HG02938 (cell line): ENCODE data around the gene AOAH.
"Not testable (repeated sequence)": the region's sequence is repeated elsewhere in the genome, so short reads cannot be mapped to it uniquely, and the experiment has no call there.

Experiments
- ATAC-seq: cut with Tn5 transposase; IDR thresholded peaks from one replicate; pipeline ENCODE4 v1.9.1; 2021; ENCODE audit warnings: mild to moderate bottlenecking, moderate library complexity; ENCODE audit not compliant: unreplicated experiment

AOAH gene

DNA sequence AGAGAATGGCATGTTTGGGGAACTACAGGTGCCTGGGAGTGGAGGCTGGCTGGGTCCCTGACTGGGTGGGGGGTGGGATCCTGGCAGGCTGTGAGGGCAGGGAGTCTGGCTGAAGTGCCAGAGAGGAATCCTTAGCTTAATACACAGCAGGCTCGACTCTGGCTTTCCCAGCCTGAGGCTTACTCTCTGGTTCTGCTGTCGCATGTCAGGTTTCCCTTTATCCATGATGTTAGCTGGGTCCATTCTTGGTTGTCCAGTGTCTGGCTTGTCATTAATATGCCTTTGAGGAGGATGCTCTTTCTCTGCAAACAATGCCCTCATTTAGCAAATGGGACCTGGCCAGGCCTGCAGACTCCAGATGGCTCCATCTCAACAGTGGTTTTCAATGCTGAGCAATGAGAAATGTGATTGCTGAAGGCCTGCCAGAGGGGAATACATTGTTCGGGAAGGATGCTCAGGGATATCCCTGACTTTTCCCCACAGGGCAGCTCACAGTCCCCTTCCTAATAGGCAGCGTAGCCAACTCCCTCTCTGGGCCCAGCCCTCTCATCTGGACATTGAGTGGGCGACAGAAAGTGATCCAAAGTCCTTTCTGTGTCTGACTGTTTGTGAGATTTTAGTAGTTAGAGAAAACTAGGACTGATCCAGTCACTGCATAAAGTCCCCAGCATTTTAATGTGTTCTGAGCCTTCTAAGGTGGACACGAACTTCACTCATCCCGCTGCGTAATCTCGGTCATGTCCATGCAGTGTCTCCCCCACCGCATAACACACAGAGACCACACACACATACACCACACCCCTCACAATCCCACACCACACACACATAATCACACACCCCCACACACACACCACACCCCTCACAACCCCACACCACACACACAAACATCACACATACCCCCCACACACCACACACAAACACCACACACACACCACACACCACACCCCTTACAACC is 209.7 kb downstream of the AOAH start:
- ATAC-seq = no peak

DNA sequence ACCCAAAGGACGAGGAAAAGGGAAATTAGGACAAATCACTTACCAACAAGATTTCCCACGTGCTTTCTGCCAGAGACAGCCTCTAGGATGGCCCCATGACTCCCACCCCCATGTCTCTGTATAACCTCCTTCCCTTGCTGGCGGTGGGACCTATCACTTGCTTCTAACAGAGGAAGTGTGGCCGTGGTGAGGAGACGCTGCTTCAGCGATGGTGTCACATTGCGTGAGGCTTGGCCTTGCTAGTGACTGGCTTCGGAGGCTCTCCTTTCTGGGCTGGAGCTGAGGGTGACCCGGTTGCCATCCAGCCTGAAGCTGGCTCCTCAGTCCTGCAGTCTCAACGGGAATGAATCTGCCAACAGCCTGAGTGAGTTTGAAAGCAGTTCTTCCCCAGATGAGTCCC is 210.9 kb downstream of the AOAH start:
- no peak for ATAC-seq

GRCh38 chr7:36512616-36513015 is 211.7 kb downstream of the AOAH start:
- no peak for ATAC-seq

GRCh38 chr7:36509962-36510361 is 214.3 kb downstream of the AOAH start:
- no peak for ATAC-seq

DNA sequence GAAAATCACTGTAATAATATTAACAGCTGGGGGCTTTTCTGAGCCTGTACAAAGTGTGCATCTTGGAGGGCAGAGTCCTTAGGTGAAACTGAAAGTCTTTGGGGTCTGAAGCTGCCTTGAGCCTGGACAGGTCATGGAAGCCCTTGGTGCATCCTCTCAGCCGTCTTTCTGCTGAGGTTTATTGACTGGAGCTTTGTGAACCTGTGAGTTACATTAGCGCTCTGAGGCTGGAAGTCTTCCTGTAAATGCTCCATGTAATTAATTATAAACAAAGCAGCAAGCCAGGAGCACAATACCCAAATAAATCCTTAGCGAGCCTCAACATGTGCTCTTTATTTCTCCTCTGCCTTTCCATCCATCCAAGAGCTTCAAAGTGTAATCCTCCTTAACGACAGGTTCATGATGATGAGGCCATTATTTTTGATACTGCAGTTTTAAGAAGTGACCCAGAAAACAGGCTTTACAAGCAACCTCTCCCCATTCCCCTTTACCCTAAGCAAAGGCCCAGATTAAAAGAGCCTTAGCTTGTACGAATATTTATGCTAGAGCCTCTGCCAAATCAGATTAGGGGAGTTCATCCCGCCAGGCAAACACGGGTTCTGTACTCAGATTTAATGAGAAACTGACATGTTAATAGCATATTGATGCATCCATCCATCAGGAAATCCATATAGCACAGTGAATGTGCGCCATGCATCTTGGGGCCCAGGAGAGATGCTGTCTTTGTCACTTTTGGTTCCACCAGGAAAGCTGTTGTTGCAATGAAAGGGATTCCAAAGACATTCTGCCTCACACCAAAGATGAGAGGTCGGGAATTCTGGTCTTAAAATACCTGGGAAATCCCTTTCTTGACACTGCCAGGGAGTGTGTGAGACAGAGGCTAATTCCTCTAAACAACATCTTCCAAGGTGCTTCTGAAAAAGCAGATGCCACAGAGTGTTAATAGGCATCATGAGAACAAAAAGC is 216.5 kb downstream of the AOAH start:
- no peak for ATAC-seq

GRCh38 chr7:36506820-36507219 is 217.5 kb downstream of the AOAH start:
- ATAC-seq = no peak

DNA sequence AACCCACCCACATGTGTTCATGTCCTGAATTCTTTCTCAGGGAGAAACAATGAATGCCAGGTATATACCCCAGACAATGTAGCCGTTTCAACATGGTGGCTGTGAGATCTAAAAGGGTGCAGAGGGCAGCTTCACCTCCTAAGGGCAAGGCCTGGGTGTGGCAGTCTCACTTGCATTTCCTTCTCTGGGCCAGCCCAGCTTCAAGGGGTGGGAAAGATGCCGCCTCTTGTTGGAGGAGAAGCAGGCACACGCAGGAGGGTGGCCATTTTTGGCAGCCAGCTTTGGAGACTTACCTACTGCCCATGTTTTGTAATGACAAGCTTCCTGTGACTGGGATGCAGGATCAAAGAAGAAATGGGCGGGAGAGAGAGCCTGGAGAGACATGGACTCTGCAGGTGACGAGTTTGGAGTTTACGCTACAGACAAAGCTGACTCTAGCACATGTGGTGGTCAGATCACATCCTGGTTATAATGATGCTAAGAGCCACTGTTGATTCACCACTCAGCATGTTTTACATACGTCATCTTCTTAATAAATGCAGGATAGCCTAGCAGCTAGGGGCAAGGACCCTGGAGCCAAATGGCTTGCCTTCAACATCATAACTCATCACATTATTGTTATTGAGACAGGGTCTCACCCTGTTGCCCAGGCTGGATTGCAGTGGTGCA is 218.0 kb downstream of the AOAH start:
- no peak for ATAC-seq

DNA sequence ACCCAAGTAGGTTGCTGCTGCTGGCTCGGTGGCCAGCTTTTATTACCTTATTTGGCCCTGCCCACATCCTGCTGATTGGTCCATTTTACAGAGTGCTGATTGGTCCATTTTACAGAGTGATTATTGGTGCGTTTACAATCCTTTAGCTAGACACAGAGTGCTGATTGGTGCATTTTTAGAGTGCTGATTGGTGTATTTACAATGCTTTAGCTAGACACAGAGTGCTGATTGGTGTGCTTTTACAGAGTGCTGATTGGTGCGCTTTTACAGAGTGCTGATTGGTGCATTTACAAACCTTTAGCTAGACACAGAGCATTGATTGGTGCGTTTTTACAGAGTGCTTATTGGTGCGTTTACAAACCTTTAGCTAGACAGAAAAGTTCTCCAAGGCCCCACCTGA is 219.7 kb downstream of the AOAH start:
- ATAC-seq = not testable (repeated sequence)

GRCh38 chr7:36504216-36504615 is 220.1 kb downstream of the AOAH start:
- ATAC-seq = not testable (repeated sequence)

DNA sequence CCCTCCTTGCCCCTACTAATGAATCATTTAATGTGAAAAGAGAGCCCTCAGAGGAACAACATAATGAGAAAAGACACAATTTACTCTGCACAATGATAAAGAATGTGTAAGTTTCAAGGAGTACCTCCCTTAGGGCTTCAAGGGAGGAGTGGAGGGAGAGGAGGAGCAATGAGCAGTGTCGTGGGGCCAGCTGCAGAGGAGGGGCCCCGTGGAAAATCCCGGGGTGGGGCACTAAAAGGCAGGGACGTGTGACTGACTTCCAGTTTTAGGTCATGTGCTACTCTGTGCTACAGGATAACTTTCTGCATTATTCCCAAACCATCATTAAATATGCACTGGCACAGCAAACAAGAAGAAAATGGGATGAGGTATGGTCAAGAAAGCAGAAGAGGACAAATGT is 226.5 kb downstream of the AOAH start:
- ATAC-seq = no peak

- ATAC-seq = not testable (repeated sequence)
Measured at GRCh38 chr7:36497176-36497575, 227.1 kb downstream of the AOAH start.

- no peak for ATAC-seq
Measured at GRCh38 chr7:36496576-36496975, 227.7 kb downstream of the AOAH start.

DNA sequence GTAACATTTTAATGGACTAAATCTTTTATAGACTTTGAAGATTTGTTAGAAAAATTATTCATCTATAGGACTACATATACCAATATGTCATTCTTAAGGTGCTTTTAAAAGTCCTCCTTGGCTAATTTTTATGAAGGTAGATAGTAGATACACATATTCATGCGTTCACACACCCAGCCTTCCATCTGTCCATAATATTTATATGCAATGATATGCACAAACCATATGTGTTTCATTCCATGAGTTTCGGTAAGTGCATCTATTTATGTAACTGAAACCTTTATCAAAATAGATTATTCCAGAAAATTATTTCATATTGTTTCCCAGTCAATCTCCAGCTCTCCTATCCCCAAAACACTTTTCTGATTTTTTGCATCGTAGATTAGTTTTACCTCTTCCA is 233.0 kb downstream of the AOAH start:
- no peak for ATAC-seq

- no peak for ATAC-seq
Measured at GRCh38 chr7:36490419-36490830, 233.9 kb downstream of the AOAH start.

DNA sequence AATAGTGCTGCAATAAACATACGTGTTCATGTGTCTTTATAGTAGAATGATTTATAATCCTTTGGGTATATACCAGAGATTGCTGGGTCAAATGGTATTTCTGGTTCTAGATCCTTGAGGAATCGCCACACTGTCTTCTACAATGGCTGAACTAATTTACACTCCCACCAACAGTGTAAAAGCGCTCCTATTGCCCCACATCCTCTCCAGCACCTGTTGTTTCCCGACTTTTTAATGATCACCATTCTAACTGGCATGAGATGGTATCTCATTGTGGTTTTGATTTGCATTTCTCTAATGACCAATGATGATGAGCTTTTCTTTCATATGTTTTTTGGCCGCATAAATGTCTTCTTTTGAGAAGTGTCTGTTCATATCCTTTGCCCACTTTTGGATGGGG is 235.6 kb downstream of the AOAH start:
- not testable (repeated sequence) for ATAC-seq

DNA sequence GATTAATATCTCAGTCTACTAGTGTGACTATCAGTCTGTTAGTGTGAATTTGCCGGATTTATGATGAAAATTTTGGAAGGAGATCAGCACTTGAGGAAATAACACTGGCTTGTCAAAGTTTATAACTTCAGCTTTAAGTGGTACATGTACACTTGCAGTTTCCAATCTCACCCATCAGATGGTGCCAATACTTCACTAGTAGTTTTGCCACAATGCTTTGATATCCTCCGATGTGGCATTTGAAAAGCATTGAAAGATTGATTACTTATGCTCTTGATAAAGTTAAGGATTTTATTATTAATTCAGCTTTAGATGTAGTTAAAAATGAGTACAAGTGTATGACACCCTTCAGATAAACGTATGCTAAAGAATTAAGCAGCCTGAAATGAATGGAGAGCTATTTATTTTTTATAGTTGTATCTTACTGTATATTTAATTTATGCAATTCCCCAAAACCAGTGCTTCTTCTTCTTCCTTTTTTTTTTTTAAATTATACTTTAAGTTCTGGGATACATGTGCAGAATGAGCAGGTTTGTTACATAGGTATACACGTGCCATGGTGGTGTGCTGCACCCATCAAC is 236.4 kb downstream of the AOAH start:
- no peak for ATAC-seq

DNA sequence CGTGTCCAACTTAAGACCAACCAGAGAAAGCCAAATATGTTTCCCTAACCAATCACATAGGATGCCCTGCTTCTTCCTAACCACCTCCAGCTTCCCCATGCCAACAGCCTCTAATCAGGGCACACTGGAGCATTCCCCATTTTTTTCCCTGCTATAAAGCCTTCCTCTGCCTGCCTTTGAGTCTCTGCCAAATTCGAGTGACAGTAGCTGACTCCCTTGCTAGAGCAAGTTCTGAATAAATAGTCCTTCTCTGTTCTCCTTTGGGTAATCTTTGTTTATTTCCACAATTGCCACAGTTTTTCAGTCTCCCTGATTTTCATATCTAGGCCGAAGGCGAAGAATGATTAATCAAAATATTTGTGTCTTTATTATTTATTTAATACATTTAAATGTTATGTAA is 238.0 kb downstream of the AOAH start:
- no peak for ATAC-seq

- ATAC-seq = no peak
Measured at GRCh38 chr7:36484265-36484664, 240.0 kb downstream of the AOAH start.

- ATAC-seq = not testable (repeated sequence)
Measured at GRCh38 chr7:36483853-36484252, 240.4 kb downstream of the AOAH start.

- ATAC-seq = no peak
Measured at GRCh38 chr7:36478745-36479144, 245.5 kb downstream of the AOAH start.

DNA sequence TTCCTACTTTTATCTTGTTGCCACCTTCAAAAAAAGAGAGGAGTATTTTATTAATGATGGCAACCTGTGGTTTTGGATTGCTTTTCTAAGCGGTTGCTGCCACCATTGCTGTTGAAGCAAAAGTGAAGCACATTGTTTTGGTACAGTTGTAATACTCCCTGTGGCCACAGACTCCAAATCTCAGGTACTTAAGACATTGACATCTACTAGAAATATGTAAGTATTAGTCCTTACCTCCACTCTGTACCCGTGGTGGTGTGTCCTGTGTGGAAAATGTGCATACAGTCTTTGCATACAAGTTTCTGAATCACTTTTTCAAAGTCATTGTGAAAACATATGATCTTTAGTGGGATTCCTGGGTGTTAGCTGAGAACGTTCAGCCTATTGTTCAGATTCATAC is 248.9 kb downstream of the AOAH start:
- no peak for ATAC-seq
